ENCODE results near the gene HPN. TPM values are rescaled to one million over a fixed set of nuclear protein-coding genes. Genes with fewer than 3 reads are reported as not detected.
"Not testable (repeated sequence)": the region's sequence is repeated elsewhere in the genome, so short reads cannot be mapped to it uniquely, and the experiment has no call there.

Gene HPN
- total RNA-seq: 3.4 TPM
- long read RNA-seq, partial matches to known transcripts: 8 of 16 reads
- long read RNA-seq, other reads (novel, unspliced or antisense): 8 of 16 reads

DNA sequence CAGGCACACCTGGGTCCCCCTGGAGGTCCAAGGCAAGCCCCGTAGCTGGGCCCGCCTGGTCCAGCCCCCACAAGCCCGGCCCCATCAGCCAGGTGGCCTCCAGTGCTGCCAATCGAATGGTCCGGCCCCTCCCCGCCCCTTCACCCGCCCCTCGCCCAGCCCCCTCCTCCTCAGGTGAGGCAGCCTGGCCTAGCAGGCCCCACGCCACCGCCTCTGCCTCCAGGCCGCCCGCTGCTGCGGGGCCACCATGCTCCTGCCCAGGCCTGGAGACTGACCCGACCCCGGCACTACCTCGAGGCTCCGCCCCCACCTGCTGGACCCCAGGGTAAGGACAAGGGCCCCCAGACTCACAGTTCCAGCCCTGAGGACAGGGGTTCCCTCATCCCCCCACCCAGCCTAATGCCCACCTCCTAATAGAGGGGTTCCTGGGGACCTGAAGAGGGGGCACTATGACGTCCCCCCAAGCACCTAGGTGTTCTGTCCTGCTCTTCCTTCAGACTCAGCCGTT lies at the start of gene HPN:
Gene HPN, plus strand, starts transcription at position 174 of the 508 bp plus-strand sequence. CDS start 786 bp downstream, outside the sequence.
- Histone ChIP-seq H3K4me1 (peaks cover 58% of the 10 kb centered on the region), H3K36me3 (no peaks in the 10 kb centered on the region), H3K27me3 (ENCODE audit: low read depth) (no peaks in the 10 kb centered on the region), H3K9me3 (replicated peaks) (no peaks in the 10 kb centered on the region), H3K4me3 (peak within 1 kb of the TSS; percentile 50), H3K27ac (replicated peaks) (peak within 1 kb of the TSS; percentile 89)
- intact Hi-C loops (cut with micrococcal nuclease): no loop called here
- TF ChIP-seq, protein P1, sequence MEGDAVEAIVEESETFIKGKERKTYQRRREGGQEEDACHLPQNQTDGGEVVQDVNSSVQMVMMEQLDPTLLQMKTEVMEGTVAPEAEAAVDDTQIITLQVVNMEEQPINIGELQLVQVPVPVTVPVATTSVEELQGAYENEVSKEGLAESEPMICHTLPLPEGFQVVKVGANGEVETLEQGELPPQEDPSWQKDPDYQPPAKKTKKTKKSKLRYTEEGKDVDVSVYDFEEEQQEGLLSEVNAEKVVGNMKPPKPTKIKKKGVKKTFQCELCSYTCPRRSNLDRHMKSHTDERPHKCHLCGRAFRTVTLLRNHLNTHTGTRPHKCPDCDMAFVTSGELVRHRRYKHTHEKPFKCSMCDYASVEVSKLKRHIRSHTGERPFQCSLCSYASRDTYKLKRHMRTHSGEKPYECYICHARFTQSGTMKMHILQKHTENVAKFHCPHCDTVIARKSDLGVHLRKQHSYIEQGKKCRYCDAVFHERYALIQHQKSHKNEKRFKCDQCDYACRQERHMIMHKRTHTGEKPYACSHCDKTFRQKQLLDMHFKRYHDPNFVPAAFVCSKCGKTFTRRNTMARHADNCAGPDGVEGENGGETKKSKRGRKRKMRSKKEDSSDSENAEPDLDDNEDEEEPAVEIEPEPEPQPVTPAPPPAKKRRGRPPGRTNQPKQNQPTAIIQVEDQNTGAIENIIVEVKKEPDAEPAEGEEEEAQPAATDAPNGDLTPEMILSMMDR (IDR thresholded peaks at IDR 0.05; ENCODE audit: borderline replicate concordance): no peak
- no peak for DNase-seq

DNA sequence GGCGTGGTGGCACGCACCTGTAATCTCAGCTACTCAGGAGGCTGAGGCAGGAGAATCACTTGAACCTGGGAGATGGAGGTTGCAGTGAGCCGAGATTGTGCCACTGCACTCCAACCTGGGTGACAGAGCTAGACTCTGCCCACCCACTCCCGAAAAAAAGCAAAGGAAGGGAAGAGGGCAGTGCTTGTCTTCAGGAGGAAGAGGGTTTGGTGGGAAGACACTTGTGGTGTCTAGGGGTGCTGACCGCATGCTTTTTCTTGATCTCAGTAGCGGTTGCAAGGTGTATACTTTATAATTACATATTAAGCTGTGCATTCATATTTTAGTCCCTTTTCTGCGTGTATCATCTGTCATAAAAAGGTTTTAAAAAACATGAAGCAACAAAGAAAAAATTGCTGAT lies 48.9 kb upstream of the HPN start:
- H3K27ac ChIP-seq (replicated peaks); H3K4me3 ChIP-seq; intact Hi-C loops (cut with micrococcal nuclease); H3K9me3 ChIP-seq (replicated peaks); DNase-seq; H3K27me3 ChIP-seq (ENCODE audit: low read depth); H3K36me3 ChIP-seq: not testable (repeated sequence)
- H3K4me1 ChIP-seq: peaks cover 35% of the 10 kb centered on the region

DNA sequence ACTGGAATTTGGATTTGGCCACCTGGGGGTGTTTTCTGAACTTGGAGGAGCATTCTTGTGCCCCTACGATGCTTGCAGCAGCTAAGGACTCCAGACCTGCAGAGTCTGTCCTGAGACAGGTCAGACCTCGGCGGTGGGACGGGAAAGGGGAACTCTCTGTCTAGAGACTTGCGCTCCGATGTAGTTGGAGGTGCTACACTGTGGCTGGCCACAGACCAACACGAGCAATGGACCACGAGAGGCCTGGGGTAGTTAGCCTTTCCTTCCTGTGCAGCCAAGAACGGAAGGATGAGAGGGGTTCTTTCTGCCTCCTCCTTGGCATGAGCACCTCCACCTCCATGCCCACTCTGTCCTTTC lies 47.3 kb upstream of the HPN start:
- TF ChIP-seq, protein P1 (IDR thresholded peaks at IDR 0.05; ENCODE audit: borderline replicate concordance): no peak
- Histone ChIP-seq H3K4me3 (no peak overlapping the region), H3K27me3 (ENCODE audit: low read depth) (no peaks in the 10 kb centered on the region), H3K4me1 (peaks cover 48% of the 10 kb centered on the region), H3K27ac (replicated peaks) (peak overlapping the region; percentile 88), H3K9me3 (replicated peaks) (no peaks in the 10 kb centered on the region), H3K36me3 (no peaks in the 10 kb centered on the region)
- DNase-seq: no peak
- intact Hi-C loops (cut with micrococcal nuclease): no loop called here

DNA sequence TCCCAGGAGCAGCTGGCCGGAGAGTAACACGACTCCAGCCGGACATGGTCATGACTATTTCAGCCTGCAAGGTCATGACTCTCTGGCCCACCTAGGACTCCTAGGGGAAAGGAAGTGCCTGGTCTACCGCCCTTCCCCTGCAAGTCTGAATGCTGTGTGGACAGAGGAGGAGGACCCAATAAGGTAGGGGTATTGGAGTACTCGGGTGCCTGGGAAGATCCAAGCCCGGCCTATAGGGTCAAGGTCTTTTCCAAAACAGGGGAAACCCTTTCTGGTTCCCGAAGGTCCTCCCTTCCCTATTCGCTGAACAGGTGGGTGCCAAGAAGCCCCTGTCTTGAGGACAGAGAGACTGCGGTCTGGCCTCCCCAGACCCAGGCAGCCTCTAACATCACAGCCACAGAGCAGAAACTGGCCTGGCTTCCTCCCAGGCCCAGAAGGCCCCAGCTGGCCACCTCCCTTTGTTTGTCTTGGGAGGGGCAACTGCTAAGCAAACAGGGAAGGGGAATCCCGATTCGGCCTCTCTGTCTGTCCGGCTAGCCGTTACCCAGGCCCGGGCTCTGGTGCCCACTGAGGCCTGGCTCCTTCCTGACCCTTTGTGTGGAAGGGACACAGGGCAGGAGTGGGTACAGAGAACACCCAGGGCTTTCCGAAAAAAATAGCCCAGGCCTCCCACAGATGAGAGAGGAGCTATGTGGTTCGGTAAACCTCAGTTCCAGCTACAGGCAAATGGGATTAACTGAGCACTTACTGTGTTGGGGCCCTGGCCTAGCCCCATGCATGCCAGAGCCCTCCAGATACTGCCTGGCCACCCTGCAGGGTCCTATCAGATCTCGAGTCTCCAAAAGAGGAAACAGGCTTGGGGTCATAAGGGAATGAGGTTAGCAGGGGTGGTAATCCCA lies 46.6 kb upstream of the HPN start:
- no peaks in the 10 kb centered on the region for H3K36me3 ChIP-seq
- H3K4me1 ChIP-seq: peaks cover 55% of the 10 kb centered on the region
- H3K27ac ChIP-seq (replicated peaks): peak overlapping the region; percentile 88
- H3K27me3 ChIP-seq (ENCODE audit: low read depth): no peaks in the 10 kb centered on the region
- intact Hi-C loops (cut with micrococcal nuclease): no loop called here
- H3K9me3 ChIP-seq (replicated peaks): no peaks in the 10 kb centered on the region
- no peak for DNase-seq
- TF ChIP-seq, protein P1 (IDR thresholded peaks at IDR 0.05; ENCODE audit: borderline replicate concordance): no peak
- no peak overlapping the region for H3K4me3 ChIP-seq

DNA sequence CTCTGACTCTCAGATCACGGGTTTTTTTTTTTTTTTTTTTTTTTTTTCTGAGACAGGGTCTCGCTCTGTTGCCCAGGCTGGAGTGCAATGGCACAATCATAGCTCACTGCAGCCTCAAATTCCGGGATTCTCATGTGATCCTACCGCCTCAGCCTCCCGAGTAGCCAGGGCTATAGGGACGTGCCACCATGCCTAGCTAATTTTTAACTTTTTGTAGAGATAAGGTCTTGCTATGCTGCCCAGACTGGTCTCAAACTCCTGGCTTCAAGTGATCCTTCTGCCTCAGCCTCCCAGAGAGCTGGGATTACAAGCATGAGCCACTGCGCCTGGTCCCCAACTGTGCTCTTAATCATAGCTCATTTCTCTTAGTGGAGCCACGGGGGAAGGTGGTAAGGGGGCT lies 46.0 kb upstream of the HPN start:
- TF ChIP-seq, protein P1 (IDR thresholded peaks at IDR 0.05; ENCODE audit: borderline replicate concordance): no peak
- no peaks in the 10 kb centered on the region for H3K36me3 ChIP-seq
- peak overlapping the region; percentile 88 for H3K27ac ChIP-seq (replicated peaks)
- DNase-seq: no peak
- no peak overlapping the region for H3K4me3 ChIP-seq
- intact Hi-C loops (cut with micrococcal nuclease): no loop called here
- H3K27me3 ChIP-seq (ENCODE audit: low read depth): no peaks in the 10 kb centered on the region
- no peaks in the 10 kb centered on the region for H3K9me3 ChIP-seq (replicated peaks)
- H3K4me1 ChIP-seq: peaks cover 57% of the 10 kb centered on the region

DNA sequence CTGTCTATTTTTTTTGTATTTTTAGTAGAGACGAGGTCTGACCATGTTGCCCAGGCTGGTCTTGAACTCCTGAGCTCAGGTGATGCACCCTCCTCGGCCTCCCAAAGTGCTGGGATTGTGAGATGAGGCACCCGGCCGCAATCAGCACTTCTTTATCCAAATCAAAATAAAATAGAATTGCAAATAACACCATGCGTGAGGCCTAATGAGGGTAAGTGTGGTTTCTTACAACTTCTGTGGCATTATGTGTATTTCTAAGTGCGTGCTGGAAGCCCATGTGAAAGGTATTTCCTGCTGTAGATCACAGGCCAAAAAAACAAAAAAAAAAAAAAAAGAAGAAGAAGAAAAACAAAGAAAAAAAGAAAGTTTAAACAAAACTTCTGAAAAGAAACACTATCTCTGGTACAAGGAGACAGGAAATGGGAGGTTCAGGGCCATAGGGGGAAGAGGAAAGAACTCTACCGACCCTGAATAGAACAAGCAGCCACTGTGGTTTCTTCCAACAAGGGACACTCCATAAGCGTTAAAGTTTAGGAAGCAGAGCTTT lies 44.4 kb upstream of the HPN start:
- peak overlapping the region; percentile 76 for H3K27ac ChIP-seq (replicated peaks)
- no peak for DNase-seq

DNA sequence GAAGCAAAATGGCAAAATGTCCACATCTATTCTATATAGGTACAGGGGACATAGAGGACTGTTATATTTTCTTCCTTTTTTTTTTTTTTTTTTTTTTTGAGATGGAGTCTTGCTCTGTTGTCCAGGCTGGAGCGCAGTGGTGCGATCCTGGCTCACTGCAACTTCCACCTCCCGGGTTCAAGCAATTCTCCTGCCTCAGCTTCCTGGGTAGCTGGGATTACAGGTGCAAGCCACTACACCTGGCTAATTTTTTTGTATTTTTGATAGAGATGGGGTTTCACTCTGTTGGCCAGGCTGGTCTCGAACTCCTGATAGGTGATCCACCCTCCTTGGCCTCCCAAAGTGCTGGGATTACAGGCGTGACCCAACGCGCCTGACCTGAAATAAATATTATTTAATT lies 43.3 kb upstream of the HPN start:
- H3K36me3 ChIP-seq; H3K9me3 ChIP-seq (replicated peaks); H3K4me3 ChIP-seq; intact Hi-C loops (cut with micrococcal nuclease); H3K27me3 ChIP-seq (ENCODE audit: low read depth); DNase-seq: not testable (repeated sequence)
- peaks cover 84% of the 10 kb centered on the region for H3K4me1 ChIP-seq
- peak overlapping the region; percentile 76 for H3K27ac ChIP-seq (replicated peaks)

More for the DNA sequence above, 44.4 kb upstream of the HPN start:
- H3K27me3 ChIP-seq (ENCODE audit: low read depth): no peaks in the 10 kb centered on the region
- intact Hi-C loops (cut with micrococcal nuclease): no loop called here
- H3K4me1 ChIP-seq: peaks cover 73% of the 10 kb centered on the region
- TF ChIP-seq, protein P1 (IDR thresholded peaks at IDR 0.05; ENCODE audit: borderline replicate concordance): no peak
- peaks cover 3% of the 10 kb centered on the region for H3K36me3 ChIP-seq
- H3K9me3 ChIP-seq (replicated peaks): no peaks in the 10 kb centered on the region
- H3K4me3 ChIP-seq: no peak overlapping the region
